ENCODE measurements around the gene B3GALT4. TPM values are rescaled to one million over a fixed set of nuclear protein-coding genes. Genes with fewer than 3 reads are reported as not detected.
A peak's percentile ranks its signal among the peaks of the same experiment; 100 is the strongest.
"Not testable (repeated sequence)": the region's sequence is repeated elsewhere in the genome, so short reads cannot be mapped to it uniquely, and the experiment has no call there.

The B3GALT4 gene
- polyA plus RNA-seq (2013, experiment 1 of 2; ENCODE audit: insufficient read length) = 1.5 TPM
- 1.5 TPM for polyA plus RNA-seq (2013, experiment 2 of 2; ENCODE audit: insufficient read length)

DNA sequence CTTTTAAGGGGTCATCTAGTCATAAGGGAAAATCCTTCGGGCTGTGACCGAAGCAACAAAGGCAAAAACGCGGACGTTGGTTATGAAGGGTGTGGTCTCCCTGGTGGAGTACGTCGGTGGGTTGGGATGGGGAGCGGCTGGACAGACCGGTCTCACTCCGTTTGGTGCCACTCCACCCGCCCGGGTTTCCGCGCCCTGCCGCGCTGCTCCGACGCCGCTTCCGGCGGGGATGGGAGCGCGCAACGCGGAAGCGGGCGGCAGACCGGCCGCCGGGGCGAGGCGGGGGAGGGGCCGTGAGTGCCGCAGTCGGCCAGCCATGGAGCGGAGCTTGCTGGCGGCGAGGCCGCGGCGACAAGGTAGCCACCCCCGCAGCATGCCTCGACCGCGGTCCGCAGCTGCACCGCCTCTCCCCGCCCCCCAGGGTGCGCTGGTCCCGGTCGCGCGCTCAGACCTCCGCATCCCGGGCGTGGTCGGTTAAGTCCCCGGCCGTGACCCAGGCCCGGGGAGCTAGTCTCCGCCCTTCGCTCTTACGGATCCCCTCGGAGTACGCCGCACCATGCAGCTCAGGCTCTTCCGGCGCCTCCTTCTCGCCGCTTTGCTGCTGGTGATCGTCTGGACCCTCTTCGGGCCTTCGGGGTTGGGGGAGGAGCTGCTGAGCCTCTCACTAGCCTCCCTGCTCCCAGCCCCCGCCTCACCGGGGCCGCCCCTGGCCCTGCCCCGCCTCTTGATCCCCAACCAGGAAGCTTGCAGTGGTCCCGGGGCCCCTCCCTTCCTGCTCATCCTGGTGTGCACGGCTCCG, at the start of gene B3GALT4:
Gene B3GALT4 (plus strand): TSS at position 260 of the 799 bp plus-strand sequence. CDS start 297 bp downstream, at position 557.
- peak; percentile 71 for DNase-seq

- DNase-seq = no peak
Measured at GRCh38 chr6:33235221-33235634, 41.7 kb upstream of the B3GALT4 start.

DNA sequence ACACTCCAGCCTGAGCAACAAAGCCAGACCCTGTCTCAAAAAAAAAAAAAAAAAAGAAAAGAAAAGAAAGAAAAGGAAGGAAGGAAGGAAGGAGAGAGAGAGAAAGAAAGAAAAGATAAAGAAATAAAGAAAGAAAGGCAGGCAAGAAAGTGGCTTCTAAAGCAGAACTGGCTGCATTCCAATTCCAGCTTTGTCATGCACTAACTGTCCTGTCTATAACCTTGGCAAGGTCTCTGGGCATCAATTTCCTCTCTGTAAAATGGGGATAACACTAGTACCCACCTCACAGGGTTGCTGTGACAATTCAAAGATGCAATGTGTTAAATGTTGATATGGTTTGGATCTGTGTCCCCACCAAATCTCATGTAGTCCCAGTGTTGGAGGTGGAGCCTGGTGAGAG, 40.6 kb upstream of the B3GALT4 start:
- no peak for DNase-seq

- DNase-seq = no peak
Measured at GRCh38 chr6:33236852-33237251, 40.1 kb upstream of the B3GALT4 start.

GRCh38 chr6:33237741-33238140, 39.2 kb upstream of the B3GALT4 start:
- no peak for DNase-seq

GRCh38 chr6:33241968-33242367, 35.0 kb upstream of the B3GALT4 start:
- DNase-seq = no peak

DNA sequence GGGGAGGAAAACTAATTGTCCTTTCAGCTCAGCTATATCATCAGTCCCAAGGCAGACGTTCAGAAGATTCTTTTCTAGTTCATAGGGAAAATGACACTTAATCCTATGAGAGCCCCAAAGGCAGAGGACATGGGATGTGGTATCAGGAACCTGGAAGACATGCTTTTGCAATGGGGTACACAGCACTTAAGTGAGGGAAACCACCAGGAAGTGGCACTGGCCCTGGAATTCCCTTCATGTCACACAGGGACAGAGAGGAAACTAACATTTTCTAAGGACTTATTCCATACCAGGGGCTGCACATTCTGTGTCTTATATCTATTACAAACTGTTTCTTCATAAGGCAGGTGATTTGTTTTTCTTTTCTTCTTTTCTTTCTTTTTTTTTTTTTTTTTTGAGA, 33.4 kb upstream of the B3GALT4 start:
- no peak for DNase-seq

- DNase-seq = peak; percentile 84
Measured at GRCh38 chr6:33247977-33248642, 28.8 kb upstream of the B3GALT4 start.

DNA sequence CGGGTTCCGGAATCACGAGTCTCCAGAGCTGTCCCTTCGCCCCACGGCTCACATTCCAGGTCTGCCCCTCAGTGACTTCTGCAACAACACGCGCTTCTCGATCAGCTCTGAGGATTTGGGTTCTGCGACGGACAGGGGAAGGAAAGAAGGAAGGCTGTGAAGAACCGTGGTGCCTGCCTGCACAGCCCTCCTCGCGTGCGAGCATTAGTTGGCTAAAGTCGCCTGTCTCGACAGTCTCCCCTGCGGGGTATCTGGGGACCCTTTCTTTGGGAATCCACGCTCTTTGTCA, 28.3 kb upstream of the B3GALT4 start:
- DNase-seq = peak; percentile 51

- peak; percentile 99 for DNase-seq
Measured at GRCh38 chr6:33248932-33249731, 27.8 kb upstream of the B3GALT4 start.

GRCh38 chr6:33249732-33250630, 26.9 kb upstream of the B3GALT4 start:
- DNase-seq = peak; percentile 73

- no peak for DNase-seq
Measured at GRCh38 chr6:33250731-33251130, 26.2 kb upstream of the B3GALT4 start.

- DNase-seq = peak; percentile 35
Measured at GRCh38 chr6:33251395-33252012, 25.4 kb upstream of the B3GALT4 start.

DNA sequence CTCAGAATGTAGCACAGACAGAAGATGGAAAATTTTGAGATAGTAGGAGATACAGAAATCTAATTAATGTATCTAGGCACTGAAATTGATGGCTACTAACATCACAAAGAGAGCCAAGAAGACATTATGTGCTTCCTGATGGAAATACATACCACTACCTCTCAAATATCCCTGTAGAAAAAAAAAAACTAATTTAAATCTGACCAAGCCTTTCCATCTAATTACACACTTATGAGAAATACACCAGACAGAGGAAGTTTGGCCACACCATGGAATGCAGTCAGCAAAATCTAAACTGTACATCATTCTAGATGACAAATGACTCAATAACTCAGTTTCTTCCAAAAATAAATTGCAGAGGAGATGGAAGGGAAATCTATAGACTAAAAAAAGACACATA, 24.2 kb upstream of the B3GALT4 start:
- DNase-seq = peak; percentile 84

GRCh38 chr6:33254591-33254990, 22.3 kb upstream of the B3GALT4 start:
- no peak for DNase-seq

- DNase-seq = no peak
Measured at GRCh38 chr6:33259032-33259431, 17.9 kb upstream of the B3GALT4 start.

GRCh38 chr6:33262490-33262889, 14.4 kb upstream of the B3GALT4 start:
- DNase-seq = not testable (repeated sequence)

- no peak for DNase-seq
Measured at GRCh38 chr6:33264015-33264414, 12.9 kb upstream of the B3GALT4 start.

GRCh38 chr6:33271117-33271467, 5.8 kb upstream of the B3GALT4 start:
- no peak for DNase-seq

DNA sequence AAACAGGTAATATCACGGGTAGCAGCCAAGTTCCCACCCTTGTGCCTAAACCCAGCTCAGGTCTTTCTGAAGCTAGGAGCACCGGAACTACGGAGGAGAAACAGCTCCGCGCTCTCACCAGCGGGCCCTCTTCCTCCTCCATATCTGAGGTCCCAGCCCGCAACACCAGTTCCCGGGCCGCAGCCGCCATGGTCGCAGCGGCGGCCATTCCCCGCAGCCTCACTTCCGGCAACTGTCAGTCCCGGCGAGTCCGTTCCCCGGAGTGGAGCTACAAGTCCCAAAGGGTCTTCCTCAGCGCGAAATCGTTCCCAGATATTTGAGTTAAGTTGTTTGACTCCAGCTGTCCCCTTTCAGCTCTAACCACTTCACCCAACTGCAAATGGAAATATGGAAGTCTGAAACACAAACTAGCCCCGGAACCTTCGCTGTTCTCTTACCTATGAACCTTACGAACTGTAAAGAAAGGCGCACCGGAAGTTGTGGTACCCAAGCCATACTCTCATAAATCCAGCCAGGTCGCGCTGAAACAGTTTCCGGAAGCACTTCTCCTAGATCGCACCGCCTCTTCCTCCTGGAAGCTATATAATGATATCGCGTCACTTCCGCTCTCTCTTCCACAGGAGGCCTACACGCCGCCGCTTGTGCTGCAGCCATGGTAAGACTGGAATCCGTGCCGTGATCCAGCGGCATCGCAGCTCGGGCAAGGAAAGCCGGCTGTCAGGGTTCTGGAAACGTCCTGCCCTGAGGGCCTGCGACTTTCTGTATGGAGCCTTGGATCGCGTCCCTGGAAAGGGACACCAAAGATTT, 5.3 kb upstream of the B3GALT4 start, which contains the start of the genes RPS18 and VPS52:
Gene RPS18 (plus strand): TSS at position 608 of the 807 bp plus-strand sequence. CDS start 45 bp downstream, at position 653.
Gene VPS52 (minus strand): TSS at position 409 of the 807 bp plus-strand sequence. CDS start 201 bp downstream, at position 208.
- DNase-seq = peak; percentile 99

Measured in fibroblast of skin of abdomen (primary cell).